Measurements from ENCODE around the gene ORM2.
"Not testable (repeated sequence)": the region's sequence is repeated elsewhere in the genome, so short reads cannot be mapped to it uniquely, and the experiment has no call there.

- not testable (repeated sequence) for TF ChIP-seq CTCF (conservative IDR thresholded peaks at IDR 0.05; ENCODE audit: low read length); EZH2phosphoT487 (IDR thresholded peaks at IDR 0.05; ENCODE audit: borderline replicate concordance)
Observed at GRCh38 chr9:114332474-114333040, 2.9 kb downstream of the ORM2 start.

All from Loucy (cell line).